ENCODE data around the gene MAPKAPK5. TPM values are rescaled to one million over a fixed set of nuclear protein-coding genes. Genes with fewer than 3 reads are reported as not detected.

The MAPKAPK5 gene
- total RNA-seq, 1 donor from 2014 or later, result 86.5 TPM

DNA sequence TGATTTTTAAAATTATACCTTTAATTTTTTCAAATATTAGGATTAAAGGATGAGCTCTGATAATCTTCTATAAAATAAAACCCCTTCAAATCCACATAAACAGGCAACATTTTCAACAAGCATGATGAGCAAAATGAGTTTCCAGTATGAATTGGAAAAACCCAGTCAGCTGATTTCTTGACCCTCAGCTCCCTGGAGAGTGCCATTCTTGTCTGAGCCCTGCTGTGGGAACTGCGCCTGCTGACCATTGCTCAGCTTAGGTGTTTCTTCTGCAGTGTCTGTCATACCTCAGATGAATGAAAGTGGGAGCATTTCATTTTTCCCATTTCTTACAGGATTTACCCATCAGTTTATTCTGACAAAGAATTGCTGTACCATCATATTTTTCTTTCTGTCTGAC is 27.6 kb downstream of the MAPKAPK5 start:
- H3K27ac Mint-ChIP-seq, result no peak overlapping the region

DNA sequence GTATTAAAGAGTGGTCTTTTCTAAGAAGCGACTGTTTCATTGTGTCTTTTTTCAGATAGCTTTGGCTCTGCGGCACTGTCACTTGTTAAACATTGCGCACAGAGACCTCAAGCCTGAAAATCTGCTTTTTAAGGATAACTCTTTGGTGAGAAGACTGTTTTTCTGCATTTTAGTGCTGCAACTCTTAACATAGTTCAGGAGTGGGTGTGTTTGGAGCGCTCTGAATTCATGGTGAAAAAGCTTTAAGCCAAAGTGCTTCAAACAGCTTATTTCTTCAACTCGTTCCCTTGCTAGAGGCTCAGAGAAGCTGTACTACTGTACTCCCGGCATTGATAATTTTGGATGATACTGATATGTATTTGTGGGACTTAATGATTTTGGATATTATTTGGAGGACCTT is 28.2 kb downstream of the MAPKAPK5 start:
- H3K9me3 Mint-ChIP-seq, result no peaks in the 10 kb centered on the region
- intact Hi-C loops (cut with micrococcal nuclease), result no loop called here
- H3K36me3 Mint-ChIP-seq (ENCODE audit: low read depth), result peaks cover 36% of the 10 kb centered on the region
- H3K27ac Mint-ChIP-seq, result no peak overlapping the region
- no peak overlapping the region for H3K4me3 Mint-ChIP-seq
- H3K27me3 Mint-ChIP-seq (ENCODE audit: insufficient read depth), result no peaks in the 10 kb centered on the region
- H3K4me1 Mint-ChIP-seq (ENCODE audit: low read depth), result no peaks in the 10 kb centered on the region
- no peak for DNase-seq (ENCODE audit: low spot score)

More for the DNA sequence above, 27.6 kb downstream of the MAPKAPK5 start:
- intact Hi-C loops (cut with micrococcal nuclease), result no loop called here
- Mint-ChIP-seq H3K27me3 (ENCODE audit: insufficient read depth) (no peaks in the 10 kb centered on the region), H3K4me1 (ENCODE audit: low read depth) (no peaks in the 10 kb centered on the region), H3K4me3 (no peak overlapping the region), H3K9me3 (no peaks in the 10 kb centered on the region), H3K36me3 (ENCODE audit: low read depth) (peaks cover 36% of the 10 kb centered on the region)
- no peak for DNase-seq (ENCODE audit: low spot score)

DNA sequence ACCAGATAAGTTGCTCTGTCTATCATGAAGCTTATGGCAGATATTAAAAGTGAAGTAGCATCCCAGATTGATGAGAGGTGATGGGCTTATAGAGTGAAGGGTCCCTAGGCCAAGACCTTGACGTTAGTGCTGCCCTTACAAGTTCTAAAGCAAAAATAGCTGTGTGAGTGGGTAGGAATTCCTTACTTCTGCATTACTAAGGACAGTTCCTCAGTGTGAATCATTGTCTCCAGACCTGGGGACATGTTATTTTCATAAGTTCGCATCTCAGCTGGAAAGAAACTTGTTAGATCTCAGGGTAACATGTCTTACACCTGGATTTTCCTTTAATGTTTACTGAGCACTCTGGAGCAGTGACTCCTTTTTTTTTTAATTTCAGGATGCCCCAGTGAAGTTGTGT is 28.7 kb downstream of the MAPKAPK5 start:
- no peaks in the 10 kb centered on the region for H3K27me3 Mint-ChIP-seq (ENCODE audit: insufficient read depth)
- peaks cover 35% of the 10 kb centered on the region for H3K36me3 Mint-ChIP-seq (ENCODE audit: low read depth)
- no peak overlapping the region for H3K4me3 Mint-ChIP-seq
- no peak overlapping the region for H3K27ac Mint-ChIP-seq
- intact Hi-C loops (cut with micrococcal nuclease), result no loop called here
- no peak for DNase-seq (ENCODE audit: low spot score)
- no peaks in the 10 kb centered on the region for H3K9me3 Mint-ChIP-seq
- H3K4me1 Mint-ChIP-seq (ENCODE audit: low read depth), result no peaks in the 10 kb centered on the region

DNA sequence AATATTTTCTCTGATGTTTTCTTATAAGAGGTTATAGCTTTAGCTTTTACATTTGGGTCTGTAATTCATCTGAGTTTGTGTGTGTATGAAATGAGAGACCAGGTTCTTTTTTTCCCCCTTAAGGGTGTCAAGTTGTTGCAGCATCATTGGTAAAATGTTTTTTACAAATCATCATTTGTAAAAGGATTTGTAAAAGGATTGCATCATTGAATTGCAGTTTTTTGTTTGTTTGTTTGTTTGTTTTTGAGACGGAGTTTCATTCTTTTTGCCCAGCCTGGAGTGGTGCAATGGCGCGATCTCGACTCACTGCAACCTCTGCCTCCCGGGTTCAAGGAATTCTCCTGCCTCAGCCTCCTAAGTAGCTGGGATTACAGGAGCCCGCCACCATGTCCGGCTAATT is 31.1 kb downstream of the MAPKAPK5 start:
- peaks cover 3% of the 10 kb centered on the region for H3K4me1 Mint-ChIP-seq (ENCODE audit: low read depth)
- intact Hi-C loops (cut with micrococcal nuclease), result no loop called here
- H3K27ac Mint-ChIP-seq, result no peak overlapping the region
- H3K4me3 Mint-ChIP-seq, result no peak overlapping the region
- DNase-seq (ENCODE audit: low spot score), result no peak
- peaks cover 32% of the 10 kb centered on the region for H3K36me3 Mint-ChIP-seq (ENCODE audit: low read depth)
- no peaks in the 10 kb centered on the region for H3K27me3 Mint-ChIP-seq (ENCODE audit: insufficient read depth)
- H3K9me3 Mint-ChIP-seq, result no peaks in the 10 kb centered on the region

DNA sequence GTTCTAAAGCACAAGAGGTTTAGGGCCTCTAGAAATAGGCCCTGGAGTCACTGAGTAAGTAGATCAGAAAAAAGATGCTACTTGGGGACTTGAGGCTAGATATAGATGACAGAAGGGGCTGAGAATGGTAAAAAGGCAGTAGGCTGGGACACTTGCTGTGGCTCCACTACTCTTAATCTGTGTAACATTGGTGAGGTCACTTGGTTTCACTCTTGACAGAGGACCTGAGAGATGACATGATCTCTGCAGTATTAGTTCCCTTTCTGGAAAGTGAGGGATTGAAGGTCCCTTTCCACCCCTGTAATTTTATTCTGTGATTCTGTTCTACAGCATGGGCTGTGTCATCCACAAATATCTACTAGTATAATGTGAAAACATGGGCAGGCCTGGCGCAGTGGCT is 39.7 kb downstream of the MAPKAPK5 start:
- DNase-seq (ENCODE audit: low spot score), result no peak
- H3K36me3 Mint-ChIP-seq (ENCODE audit: low read depth), result peaks cover 55% of the 10 kb centered on the region
- no peaks in the 10 kb centered on the region for H3K27me3 Mint-ChIP-seq (ENCODE audit: insufficient read depth)
- no peak overlapping the region for H3K4me3 Mint-ChIP-seq
- intact Hi-C loops (cut with micrococcal nuclease), result no loop called here
- no peak overlapping the region for H3K27ac Mint-ChIP-seq
- no peaks in the 10 kb centered on the region for H3K9me3 Mint-ChIP-seq
- peaks cover 4% of the 10 kb centered on the region for H3K4me1 Mint-ChIP-seq (ENCODE audit: low read depth)

DNA sequence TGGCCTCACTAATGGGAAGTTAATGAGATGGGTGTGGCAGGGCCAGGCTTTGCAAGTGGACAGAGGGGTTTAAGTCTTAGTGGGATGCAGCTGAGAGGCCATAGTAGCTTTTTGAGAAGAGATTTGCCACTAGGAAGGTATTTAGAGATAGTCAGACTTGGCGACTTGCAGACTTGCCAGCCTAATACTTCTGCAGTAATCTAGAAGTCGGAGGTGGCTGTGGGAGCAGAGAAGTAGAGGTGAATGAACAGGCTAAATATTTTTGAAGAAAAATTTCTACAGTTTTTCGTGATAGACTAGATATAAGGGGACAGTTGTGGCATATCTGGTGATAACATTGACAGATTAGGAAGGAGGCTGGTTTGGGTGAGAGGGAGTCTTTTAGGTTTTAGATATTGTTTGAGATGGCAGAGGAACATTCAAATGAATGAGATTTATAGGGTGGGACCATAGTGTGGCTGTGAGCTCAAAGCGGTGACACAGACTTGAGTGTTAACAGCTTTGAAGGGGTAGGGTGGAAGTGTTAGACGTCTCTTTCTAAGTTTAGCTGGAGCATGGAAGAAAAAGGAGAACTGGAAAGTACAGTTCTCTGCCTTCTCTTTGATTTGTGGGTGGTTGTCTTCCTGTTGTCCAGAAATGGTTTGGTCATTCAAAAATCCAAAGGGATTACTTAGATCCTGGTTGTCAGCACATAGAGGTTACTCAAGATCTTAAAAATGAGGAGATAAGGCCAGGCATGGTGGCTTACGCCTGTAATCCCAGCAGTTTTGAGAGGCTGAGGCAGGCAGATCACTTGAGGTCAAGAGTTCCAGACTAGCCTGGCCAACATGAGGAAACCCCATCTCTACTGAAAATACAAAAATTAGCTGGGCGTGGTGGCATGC is 44.9 kb downstream of the MAPKAPK5 start:
- intact Hi-C loops (cut with micrococcal nuclease), result no loop called here
- H3K9me3 Mint-ChIP-seq, result no peaks in the 10 kb centered on the region
- DNase-seq (ENCODE audit: low spot score), result no peak
- no peak overlapping the region for H3K4me3 Mint-ChIP-seq
- H3K27ac Mint-ChIP-seq, result no peak overlapping the region
- H3K36me3 Mint-ChIP-seq (ENCODE audit: low read depth), result peaks cover 56% of the 10 kb centered on the region
- H3K4me1 Mint-ChIP-seq (ENCODE audit: low read depth), result no peaks in the 10 kb centered on the region
- no peaks in the 10 kb centered on the region for H3K27me3 Mint-ChIP-seq (ENCODE audit: insufficient read depth)

DNA sequence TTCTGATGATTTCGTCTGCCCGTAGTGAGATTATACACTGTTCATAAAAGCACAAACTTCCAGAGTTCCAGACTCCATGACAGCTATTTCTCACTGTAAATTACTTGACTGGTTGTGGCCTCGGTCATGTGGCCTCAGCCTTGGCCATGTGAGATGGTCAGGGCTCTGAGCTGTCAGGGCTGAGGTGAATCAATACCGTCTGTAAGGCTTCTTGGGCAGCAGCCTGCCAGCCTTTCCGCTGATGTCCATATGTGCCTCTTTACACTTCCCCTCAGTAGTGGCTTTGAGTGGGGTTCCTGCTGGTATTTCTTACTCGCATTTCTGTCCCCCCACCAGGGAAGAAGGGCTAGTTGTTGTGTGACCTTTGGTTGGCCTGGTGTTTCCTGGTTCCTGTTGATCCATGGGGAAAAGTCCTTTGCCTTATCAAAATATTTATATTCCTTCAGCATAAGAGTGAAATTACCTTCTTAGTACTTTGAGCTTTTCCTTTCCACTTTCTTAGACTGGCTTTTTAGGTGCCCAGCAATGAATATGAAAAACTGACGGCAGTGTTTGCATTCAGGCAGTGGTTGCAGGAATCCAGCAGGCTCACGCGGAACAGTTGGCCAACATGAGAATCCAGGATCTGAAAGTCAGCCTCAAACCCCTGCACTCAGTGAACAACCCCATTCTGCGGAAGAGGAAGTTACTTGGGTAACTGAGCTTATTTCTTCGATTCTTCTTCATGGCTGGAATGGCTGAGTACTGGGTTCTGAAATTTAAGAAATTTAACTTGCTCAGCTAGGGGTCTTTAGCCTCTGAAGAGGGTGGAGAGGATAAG is 46.1 kb downstream of the MAPKAPK5 start:
- peaks cover 60% of the 10 kb centered on the region for H3K36me3 Mint-ChIP-seq (ENCODE audit: low read depth)
- no peak for DNase-seq (ENCODE audit: low spot score)
- no peak overlapping the region for H3K27ac Mint-ChIP-seq
- H3K27me3 Mint-ChIP-seq (ENCODE audit: insufficient read depth), result no peaks in the 10 kb centered on the region
- H3K9me3 Mint-ChIP-seq, result no peaks in the 10 kb centered on the region
- no peaks in the 10 kb centered on the region for H3K4me1 Mint-ChIP-seq (ENCODE audit: low read depth)
- intact Hi-C loops (cut with micrococcal nuclease), result no loop called here
- no peak overlapping the region for H3K4me3 Mint-ChIP-seq

DNA sequence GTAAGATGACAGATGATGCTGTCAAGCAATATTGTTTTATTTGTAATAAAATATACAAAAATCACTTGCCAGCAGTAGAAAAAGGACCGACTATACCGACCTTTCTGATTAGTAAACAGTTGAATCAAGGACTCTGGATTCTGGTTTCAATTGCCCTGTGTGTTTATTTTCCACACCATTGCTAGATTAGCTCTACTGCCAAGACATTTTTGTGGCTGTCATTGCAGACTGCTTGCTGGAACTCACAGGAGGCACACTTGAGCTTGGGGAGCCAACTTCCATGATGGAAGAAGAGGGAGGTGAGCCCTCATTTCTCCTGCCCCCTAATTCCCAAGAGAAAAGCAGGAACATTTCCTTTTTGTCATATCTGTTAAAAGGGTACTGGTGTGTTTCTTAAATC is 51.3 kb downstream of the MAPKAPK5 start:
- Mint-ChIP-seq H3K4me1 (ENCODE audit: low read depth) (no peaks in the 10 kb centered on the region), H3K27me3 (ENCODE audit: insufficient read depth) (no peaks in the 10 kb centered on the region), H3K9me3 (no peaks in the 10 kb centered on the region), H3K4me3 (no peak overlapping the region), H3K27ac (no peak overlapping the region), H3K36me3 (ENCODE audit: low read depth) (peaks cover 43% of the 10 kb centered on the region)
- DNase-seq (ENCODE audit: low spot score), result no peak
- intact Hi-C loops (cut with micrococcal nuclease), result no loop called here

DNA sequence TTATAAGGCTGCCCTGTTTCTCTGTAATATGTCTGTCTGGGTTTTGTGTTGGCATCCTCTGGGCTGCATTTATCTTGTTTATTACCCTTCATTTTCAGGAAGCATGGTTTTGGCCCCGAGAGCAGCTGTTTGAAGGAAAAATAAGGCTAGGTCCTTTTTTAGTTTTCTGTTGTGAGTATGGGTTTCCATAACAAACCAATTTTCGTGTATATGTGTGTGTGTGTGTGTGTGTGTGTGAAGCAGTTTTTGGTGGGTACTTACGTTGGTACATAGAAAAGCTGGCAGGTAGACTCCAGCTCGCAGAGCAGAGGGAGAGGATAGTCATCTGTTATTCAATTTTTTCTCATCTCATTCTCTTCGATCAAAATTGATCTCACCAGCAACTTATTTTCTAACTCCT is 52.5 kb downstream of the MAPKAPK5 start:
- Mint-ChIP-seq H3K36me3 (ENCODE audit: low read depth) (peaks cover 42% of the 10 kb centered on the region), H3K27ac (no peak overlapping the region), H3K27me3 (ENCODE audit: insufficient read depth) (no peaks in the 10 kb centered on the region), H3K9me3 (no peaks in the 10 kb centered on the region), H3K4me3 (no peak overlapping the region), H3K4me1 (ENCODE audit: low read depth) (no peaks in the 10 kb centered on the region)
- no peak for DNase-seq (ENCODE audit: low spot score)
- intact Hi-C loops (cut with micrococcal nuclease), result no loop called here

DNA sequence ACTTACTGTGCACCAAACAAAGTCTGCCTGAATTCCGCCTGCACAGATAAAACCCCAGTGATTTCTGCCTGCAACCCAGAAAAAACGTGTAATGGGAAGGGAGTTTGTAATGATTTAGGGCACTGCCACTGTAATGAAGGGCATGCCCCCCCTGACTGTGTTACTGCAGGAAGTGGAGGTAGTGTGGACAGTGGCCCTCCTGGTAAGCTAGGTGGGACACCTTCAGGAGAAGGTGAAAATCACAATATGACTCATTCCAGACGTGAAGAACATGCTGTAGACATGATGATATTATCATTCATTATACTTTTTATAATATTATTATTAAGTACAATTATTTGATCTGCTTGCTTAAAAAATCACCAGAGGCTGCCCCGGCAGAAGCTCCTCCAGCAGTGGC is 59.2 kb downstream of the MAPKAPK5 start:
- DNase-seq (ENCODE audit: low spot score), result no peak
- H3K9me3 Mint-ChIP-seq, result peaks cover 4% of the 10 kb centered on the region
- intact Hi-C loops (cut with micrococcal nuclease), result no loop called here
- no peak overlapping the region for H3K27ac Mint-ChIP-seq
- H3K4me3 Mint-ChIP-seq, result no peak overlapping the region
- peaks cover 36% of the 10 kb centered on the region for H3K36me3 Mint-ChIP-seq (ENCODE audit: low read depth)
- H3K27me3 Mint-ChIP-seq (ENCODE audit: insufficient read depth), result no peaks in the 10 kb centered on the region
- no peaks in the 10 kb centered on the region for H3K4me1 Mint-ChIP-seq (ENCODE audit: low read depth)

DNA sequence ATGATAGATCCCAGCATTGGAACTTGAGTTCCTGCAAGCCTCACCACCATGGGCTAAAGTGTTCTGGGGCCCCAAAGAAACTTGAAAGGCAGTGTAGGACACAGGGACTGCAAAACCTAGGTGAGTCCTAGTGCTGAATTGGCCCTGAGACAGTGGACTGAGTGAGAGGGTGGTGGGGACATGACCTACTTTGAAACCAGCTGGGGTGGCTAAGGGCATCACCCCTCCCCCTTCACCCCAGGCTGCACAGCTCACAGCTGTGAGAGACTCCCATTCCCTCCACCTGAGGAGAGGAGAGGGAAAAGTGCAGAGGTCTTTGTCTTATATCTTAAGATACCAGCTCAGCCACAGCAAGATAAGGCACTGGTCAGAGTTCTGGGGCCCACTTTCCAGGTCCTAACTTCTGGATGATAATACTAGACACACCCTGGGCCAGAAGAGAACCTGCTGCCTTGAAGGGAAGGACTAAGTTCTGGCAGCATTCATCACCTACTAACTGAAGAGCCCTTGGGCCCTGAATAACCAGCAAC is 62.5 kb downstream of the MAPKAPK5 start:
- H3K27ac Mint-ChIP-seq, result no peak overlapping the region
- DNase-seq (ENCODE audit: low spot score), result no peak
- no peak overlapping the region for H3K4me3 Mint-ChIP-seq
- H3K4me1 Mint-ChIP-seq (ENCODE audit: low read depth), result no peaks in the 10 kb centered on the region
- intact Hi-C loops (cut with micrococcal nuclease), result no loop called here
- H3K9me3 Mint-ChIP-seq, result peaks cover 25% of the 10 kb centered on the region
- no peaks in the 10 kb centered on the region for H3K27me3 Mint-ChIP-seq (ENCODE audit: insufficient read depth)
- peaks cover 44% of the 10 kb centered on the region for H3K36me3 Mint-ChIP-seq (ENCODE audit: low read depth)

DNA sequence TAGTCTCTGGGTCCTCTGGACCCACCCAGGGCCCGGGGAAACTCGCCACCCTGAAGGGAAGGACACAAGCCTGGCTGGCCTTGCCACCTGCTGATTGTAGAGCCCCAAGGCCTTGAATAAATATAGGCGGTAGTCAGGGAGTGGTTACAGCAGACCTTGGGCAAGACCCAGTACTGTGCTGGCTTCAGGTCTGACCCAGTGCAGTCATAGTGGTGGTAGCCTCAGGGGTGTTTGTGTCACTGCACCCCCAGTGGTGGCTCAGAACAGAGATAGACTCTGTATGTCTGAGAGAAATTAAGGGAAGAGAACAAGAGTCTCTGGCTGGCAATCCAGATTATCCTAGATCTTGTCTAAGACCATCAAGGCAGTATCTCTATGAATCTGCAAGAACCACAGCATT is 63.5 kb downstream of the MAPKAPK5 start:
- Mint-ChIP-seq H3K36me3 (ENCODE audit: low read depth) (peaks cover 44% of the 10 kb centered on the region), H3K4me1 (ENCODE audit: low read depth) (no peaks in the 10 kb centered on the region), H3K9me3 (peaks cover 28% of the 10 kb centered on the region), H3K27ac (no peak overlapping the region), H3K4me3 (no peak overlapping the region), H3K27me3 (ENCODE audit: insufficient read depth) (no peaks in the 10 kb centered on the region)
- intact Hi-C loops (cut with micrococcal nuclease), result no loop called here
- DNase-seq (ENCODE audit: low spot score), result no peak

DNA sequence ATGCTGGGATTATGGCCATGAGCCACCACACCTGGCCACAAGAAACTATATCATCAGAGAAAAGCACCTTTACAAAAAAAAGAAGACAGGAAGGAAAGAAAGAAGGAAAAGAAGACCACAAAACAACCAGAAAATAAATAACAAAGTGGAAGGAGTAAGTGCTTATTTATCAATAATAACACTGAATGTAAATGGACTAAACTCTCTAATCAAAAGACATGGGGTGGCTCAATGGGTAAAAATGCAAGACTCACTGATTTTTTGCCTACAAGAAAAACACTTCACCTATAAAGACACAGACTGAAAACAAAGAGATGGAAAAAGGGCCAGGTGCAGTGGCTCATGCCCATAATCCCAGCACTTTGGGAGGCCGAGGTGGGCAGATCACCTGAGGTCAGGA is 65.7 kb downstream of the MAPKAPK5 start:
- Mint-ChIP-seq H3K4me3 (no peak overlapping the region), H3K9me3 (peaks cover 28% of the 10 kb centered on the region), H3K27ac (no peak overlapping the region), H3K4me1 (ENCODE audit: low read depth) (no peaks in the 10 kb centered on the region), H3K36me3 (ENCODE audit: low read depth) (peaks cover 40% of the 10 kb centered on the region), H3K27me3 (ENCODE audit: insufficient read depth) (no peaks in the 10 kb centered on the region)
- intact Hi-C loops (cut with micrococcal nuclease), result no loop called here
- DNase-seq (ENCODE audit: low spot score), result no peak
